GM18505 (cell line): ENCODE results near the gene USPL1.

Source experiments
- ATAC-seq: cut with Tn5 transposase; IDR thresholded peaks from one replicate; pipeline ENCODE4 v1.9.1; 2021; ENCODE audit not compliant: unreplicated experiment
- POLR2A ChIP-seq: IDR thresholded peaks from 4 replicates; pipeline ENCODE4 v1.6.1; 2011; ENCODE audit warnings: borderline replicate concordance; ENCODE audit not compliant: insufficient read depth, insufficient read length; ENCODE audit errors: extremely low read depth

The USPL1 gene

GRCh38 chr13:30652746-30653386 is 35.1 kb downstream of the USPL1 start:
- ATAC-seq = no peak
- TF ChIP-seq POLR2A = no peak

- ATAC-seq = peak; percentile 56
- TF ChIP-seq POLR2A = no peak
Measured at GRCh38 chr13:30654430-30654829, 36.7 kb downstream of the USPL1 start.

- no peak for TF ChIP-seq POLR2A
- ATAC-seq = no peak
Measured at GRCh38 chr13:30656178-30656577, 38.5 kb downstream of the USPL1 start.

GRCh38 chr13:30659980-30660379 is 42.3 kb downstream of the USPL1 start:
- no peak for TF ChIP-seq POLR2A
- ATAC-seq = no peak

- no peak for TF ChIP-seq POLR2A
- no peak for ATAC-seq
Measured at GRCh38 chr13:30660796-30661195, 43.1 kb downstream of the USPL1 start.

DNA sequence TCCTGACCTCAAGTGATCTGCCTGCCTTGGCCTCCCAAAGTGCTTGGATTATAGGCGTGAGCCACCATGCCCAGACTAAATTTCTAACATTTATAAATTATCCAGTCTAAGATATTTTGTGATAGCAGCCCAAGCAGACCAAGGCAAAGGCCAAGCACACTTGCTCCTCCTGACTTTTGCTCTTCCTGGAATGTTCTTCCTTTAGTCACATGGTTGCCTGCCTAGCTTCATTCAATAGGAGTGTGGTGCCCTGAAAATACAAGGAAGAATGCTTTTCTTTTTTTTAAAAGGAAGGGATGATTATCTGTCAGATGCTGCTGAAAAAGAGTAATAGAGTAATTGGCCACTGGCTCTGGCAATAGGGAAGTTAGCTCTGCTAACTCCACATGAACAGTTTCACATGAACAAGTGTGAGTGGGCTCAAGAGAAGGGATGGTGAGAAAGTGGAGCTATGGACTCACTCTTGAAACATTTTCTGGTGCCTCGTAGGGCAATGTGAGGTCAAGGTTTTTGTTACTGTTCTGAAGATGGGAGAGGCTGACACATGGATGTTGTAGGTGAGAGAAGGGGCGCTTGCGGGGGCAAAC is 47.1 kb downstream of the USPL1 start:
- TF ChIP-seq POLR2A = no peak
- no peak for ATAC-seq

DNA sequence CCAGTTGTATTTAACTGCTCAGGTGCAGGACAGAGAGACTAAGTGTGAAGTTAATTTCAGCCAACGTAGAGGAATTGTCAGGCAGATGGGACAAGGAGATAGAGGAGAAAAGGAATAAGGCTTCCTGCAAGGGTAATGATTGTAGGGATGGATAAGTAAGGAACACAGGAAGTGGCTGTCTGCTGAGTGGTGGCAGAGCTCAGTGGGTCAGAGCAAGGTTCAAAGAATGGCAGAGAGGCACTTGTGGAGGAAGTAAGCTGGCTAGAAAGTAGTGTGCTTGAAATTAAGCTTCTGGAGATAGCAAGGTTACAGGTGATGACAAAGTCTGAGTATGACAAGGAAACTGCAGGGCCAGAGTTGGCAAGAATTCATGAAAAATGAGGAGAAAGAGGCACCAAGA is 47.9 kb downstream of the USPL1 start:
- no peak for TF ChIP-seq POLR2A
- ATAC-seq = no peak

DNA sequence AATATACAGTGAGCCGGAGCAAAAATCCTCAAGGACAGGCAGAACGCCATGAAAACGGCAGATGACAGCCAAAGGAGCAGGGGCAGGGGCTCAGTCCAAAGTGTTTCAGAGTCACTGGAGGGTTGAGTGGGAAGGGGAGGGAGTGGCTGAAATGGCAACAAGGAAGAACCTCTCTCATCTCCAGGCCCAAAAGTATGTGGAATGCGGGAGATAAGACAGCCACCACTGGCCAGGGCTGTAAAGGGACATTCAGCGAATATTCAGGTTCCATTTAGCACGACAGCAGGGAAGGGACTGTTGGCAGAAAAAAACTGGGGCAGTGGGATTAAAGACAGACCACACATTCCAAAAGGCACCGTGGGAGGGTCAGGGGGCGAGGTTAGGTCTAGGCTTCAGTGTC is 48.4 kb downstream of the USPL1 start:
- no peak for TF ChIP-seq POLR2A
- no peak for ATAC-seq

- no peak for TF ChIP-seq POLR2A
- no peak for ATAC-seq
Measured at GRCh38 chr13:30667014-30667413, 49.3 kb downstream of the USPL1 start.

- TF ChIP-seq POLR2A = no peak
- no peak for ATAC-seq
Measured at GRCh38 chr13:30668312-30668711, 50.6 kb downstream of the USPL1 start.

- no peak for ATAC-seq
- TF ChIP-seq POLR2A = no peak
Measured at GRCh38 chr13:30671271-30671815, 53.6 kb downstream of the USPL1 start.

DNA sequence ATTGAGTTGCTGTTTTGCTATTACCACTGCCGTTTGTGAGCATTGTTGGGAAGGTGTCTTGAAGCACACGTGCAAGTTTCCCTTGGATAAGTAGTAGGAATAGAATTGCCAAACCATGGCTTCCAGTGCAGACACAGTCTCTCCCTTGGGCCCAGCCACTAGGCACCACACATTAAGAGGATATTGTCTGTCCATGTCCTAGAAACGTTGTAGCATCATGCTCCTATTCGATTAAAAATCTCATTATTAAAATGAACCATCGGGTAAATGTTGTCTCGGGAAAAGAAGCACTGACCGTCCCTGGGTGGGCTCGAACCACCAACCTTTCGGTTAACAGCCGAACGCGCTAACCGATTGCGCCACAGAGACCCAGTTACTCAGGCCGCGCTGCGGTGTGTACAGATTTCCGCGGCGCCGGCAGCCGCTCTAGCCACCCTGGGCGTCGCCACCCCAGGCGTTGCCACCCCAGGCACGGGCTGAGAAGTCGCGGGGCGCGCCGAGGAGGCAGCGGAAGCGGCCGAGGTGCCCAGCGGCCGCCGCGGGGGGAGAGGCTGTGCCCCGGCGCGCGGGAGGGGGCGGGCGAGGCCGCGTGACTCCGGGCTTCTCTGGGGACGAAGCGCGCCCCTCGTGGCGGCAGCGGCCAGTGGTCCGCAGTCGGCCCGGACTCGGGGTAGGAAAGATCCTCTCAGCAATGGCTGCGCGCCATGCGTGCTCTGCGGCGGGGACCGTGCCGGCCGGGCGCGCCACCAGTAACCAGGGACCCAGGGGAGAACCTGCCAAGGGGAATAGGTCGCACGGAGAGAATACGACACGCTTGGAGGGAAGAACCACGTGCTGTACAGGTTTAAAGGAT is 56.2 kb downstream of the USPL1 start:
- TF ChIP-seq POLR2A = no peak
- ATAC-seq = peak; percentile 90

DNA sequence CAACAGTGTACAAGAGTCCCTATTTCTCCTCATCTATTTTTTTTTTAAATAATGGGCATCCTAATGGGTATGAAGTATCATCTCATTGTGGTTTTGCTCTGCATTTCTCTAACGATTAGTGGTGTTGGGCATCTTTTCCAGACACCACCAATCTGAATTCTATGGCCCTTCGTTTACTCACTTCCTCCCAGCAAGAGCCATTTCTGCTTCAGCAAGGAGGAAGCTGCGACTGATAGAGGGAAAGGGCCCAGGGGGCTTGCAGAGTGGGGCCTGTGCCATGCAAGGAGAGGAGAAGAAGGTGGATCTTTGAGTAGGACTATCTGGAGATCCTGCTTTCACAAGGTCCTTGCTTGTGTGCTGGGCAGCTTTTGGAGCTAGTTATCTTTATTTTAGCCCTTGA is 58.0 kb downstream of the USPL1 start:
- no peak for TF ChIP-seq POLR2A
- no peak for ATAC-seq
